ENCODE data around the gene HSPH1.

DNA sequence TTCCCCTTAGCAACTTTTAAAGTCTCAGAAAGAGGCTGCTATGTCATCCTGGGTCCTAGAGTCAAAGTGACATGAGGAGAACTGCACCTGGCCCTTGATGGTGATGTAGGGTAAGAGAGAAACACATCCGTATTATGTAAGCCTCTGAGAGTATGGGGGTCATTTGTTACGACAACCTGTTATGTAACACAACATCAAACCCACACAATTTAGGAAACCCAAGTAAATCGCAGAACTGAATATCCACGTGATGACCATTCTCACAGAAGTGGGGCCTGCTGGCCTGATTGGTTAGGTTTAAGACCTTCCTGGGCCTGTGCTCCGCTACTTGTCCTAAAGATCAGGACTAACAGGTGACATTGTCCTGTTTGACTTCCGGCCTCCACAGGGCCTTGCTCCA is 22.7 kb upstream of the HSPH1 start:
- no peak for TF ChIP-seq CTCF (conservative IDR thresholded peaks at IDR 0.05; ENCODE audit: low read depth, low read length)
- TF ChIP-seq EZH2 (IDR thresholded peaks at IDR 0.05; ENCODE audit: borderline replicate concordance, low read depth, low read length, poor library complexity, severe bottlenecking): no peak
